OCI-LY7 (cell line): ENCODE results near the gene IRX4. TPM values are rescaled to one million over a fixed set of nuclear protein-coding genes. Genes with fewer than 3 reads are reported as not detected.

Experiments
- BruUV-seq: library from RNA; stranded (reverse); fragments of 400-500 nt; replicated peaks from 2 replicates; lab custom pipeline; 2021; lab: Mats Ljungman, UMichigan
- CTCF ChIA-PET: fragments of 300-600 bp; sonication (Branson Sonifier 250); formaldehyde crosslinking; loops from one replicate; lab custom pipeline; 2022; ENCODE audit warnings: antibody characterized with exemption; ENCODE audit not compliant: unreplicated experiment; lab: Charles Lee
- POLR2A ChIA-PET: fragments of 300-600 bp; sonication (Branson Sonifier 250); formaldehyde crosslinking; loops from one replicate; lab custom pipeline; 2022; ENCODE audit warnings: antibody characterized with exemption; lab: Charles Lee
- DNase-seq: peaks from one replicate; pipeline ENCODE4 v3.0.0-alpha.2; 2015; ENCODE audit warnings: low spot score
- H2AFZ ChIP-seq: fragments of 200-600 bp; sonication (generic), shearing (Covaris generic); 2 replicates; pipeline ENCODE4 v1.6.1; 2014; ENCODE audit warnings: mild to moderate bottlenecking, antibody characterized with exemption, low read length, moderate library complexity
- H3K27ac ChIP-seq: fragments of 200-600 bp; sonication (generic); 2 replicates; pipeline ENCODE4 v1.5.1; 2014; ENCODE audit warnings: mixed run types, low read depth, mild to moderate bottlenecking, moderate library complexity, low read length, inconsistent platforms; ENCODE audit not compliant: poor library complexity, severe bottlenecking
- H3K36me3 ChIP-seq: fragments of 200-600 bp; sonication (generic); 2 replicates; pipeline ENCODE4 v1.6.1; 2014; ENCODE audit warnings: mild to moderate bottlenecking, antibody characterized with exemption, low read length, moderate library complexity, mixed read lengths; ENCODE audit not compliant: insufficient read depth
- H3K4me1 ChIP-seq: fragments of 200-600 bp; sonication (generic); 2 replicates; pipeline ENCODE4 v1.5.1; 2014; ENCODE audit warnings: mild to moderate bottlenecking, low read length; ENCODE audit not compliant: insufficient read depth, poor library complexity, severe bottlenecking
- H3K4me2 ChIP-seq: fragments of 200-600 bp; sonication (generic); 2 replicates; pipeline ENCODE4 v1.6.1; 2014; ENCODE audit warnings: mild to moderate bottlenecking, low read length
- H3K4me3 ChIP-seq: fragments of 200-600 bp; sonication (generic); 2 replicates; pipeline ENCODE4 v1.5.1; 2014; ENCODE audit warnings: mild to moderate bottlenecking, low read depth, low read length; ENCODE audit not compliant: poor library complexity, severe bottlenecking
- H3K79me2 ChIP-seq: fragments of 200-600 bp; sonication (generic); 2 replicates; pipeline ENCODE4 v1.6.1; 2016; ENCODE audit warnings: low read depth, mild to moderate bottlenecking, low read length, moderate library complexity, mixed read lengths; ENCODE audit not compliant: insufficient read depth
- H3K9me2 ChIP-seq: fragments of 200-600 bp; sonication (generic); 2 replicates; pipeline ENCODE4 v1.6.1; 2016; ENCODE audit warnings: mild to moderate bottlenecking, low read length, mixed read lengths; ENCODE audit not compliant: insufficient read depth
- H3K9me3 ChIP-seq: fragments of 200-600 bp; sonication (generic); 2 replicates; pipeline ENCODE4 v1.6.1; 2014; ENCODE audit warnings: mild to moderate bottlenecking, mixed run types, low read length, mixed read lengths
- H4K20me1 ChIP-seq: fragments of 200-600 bp; sonication (generic); 2 replicates; pipeline ENCODE4 v1.6.1; 2014; ENCODE audit warnings: mild to moderate bottlenecking, antibody characterized with exemption, low read length, moderate library complexity, mixed read lengths; ENCODE audit not compliant: insufficient read depth
- EZH2phosphoT487 ChIP-seq: fragments of 200-600 bp; sonication (generic); IDR thresholded peaks from 2 replicates; pipeline ENCODE4 v1.6.1; 2018; ENCODE audit warnings: low read depth, borderline replicate concordance, mild to moderate bottlenecking, mixed run types, antibody characterized with exemption, low read length, moderate library complexity, mixed read lengths
- intact Hi-C: fragments of 100-400 bp; cut with micrococcal nuclease; formaldehyde crosslinking; loops from one replicate; pipeline ENCODE4 v1.10.0; 2022; ENCODE audit not compliant: unreplicated experiment
- total RNA-seq, 2 experiments: library from RNA; depleted of rRNA in 1 of 2; stranded (reverse); fragments of >200 nt in 1 of 2; shearing (Covaris generic) in 1 of 2; gene quantifications; 2 replicates each; pipeline ENCODE4 v1.2.3, GENCODE V29; 2014 to 2022
- TF ChIP-seq, protein P1 (sequence below): fragments of 200-600 bp; sonication (generic); conservative IDR thresholded peaks from 2 replicates; pipeline ENCODE4 v1.5.1; 2014; ENCODE audit warnings: mild to moderate bottlenecking, antibody characterized with exemption, low read length, moderate library complexity, mixed read lengths

Gene IRX4
- total RNA-seq, 2 experiments from 2014 or later: not detected

DNA sequence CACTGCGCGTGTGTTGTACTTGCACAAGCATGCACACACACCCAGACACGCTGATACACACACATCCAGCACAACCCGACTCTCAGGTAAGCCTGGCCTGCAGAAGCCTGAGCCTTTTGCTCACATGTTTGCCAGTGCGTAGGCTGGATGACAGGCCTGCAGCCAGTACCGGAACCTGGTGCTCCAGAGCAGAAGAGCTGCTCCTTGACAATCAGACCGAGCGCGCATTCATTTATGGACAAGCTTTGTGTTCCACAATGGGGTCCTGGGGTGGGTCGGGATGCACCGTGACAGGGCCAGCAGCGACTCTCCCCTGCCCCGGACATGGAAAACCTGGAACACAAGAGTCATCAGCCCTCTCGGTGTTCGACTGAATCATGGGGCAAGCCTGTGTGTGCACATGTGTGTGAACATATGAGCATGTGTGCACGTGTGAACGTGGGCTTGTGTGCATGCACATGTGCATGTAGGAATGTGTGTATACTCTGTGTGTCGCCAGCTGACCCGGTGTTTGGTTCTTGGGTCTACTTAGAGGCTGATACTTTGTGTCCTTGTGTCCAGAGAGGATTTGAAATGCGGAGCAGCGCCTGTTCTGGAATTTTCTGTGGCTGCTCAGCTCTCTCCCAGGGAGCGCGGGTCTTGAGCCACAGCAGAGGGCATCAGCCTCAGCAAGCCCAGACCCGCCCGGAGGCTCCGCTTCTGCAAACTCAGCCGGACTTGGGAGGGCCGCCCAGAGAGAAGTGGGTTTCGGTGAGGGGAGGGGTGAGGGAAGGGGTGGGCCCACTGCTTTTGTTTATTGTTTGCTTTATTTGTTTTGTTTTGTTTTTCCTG lies 32.2 kb downstream of the IRX4 start:
- H3K9me2 ChIP-seq: no peaks in the 10 kb centered on the region
- H3K4me3 ChIP-seq: no peak overlapping the region
- ChIA-PET POLR2A (no interaction called here), CTCF (no interaction called here)
- BruUV-seq: no TSS peak
- H3K79me2 ChIP-seq: no peaks in the 10 kb centered on the region
- no peaks in the 10 kb centered on the region for H3K36me3 ChIP-seq
- TF ChIP-seq EZH2phosphoT487: no peak
- TF ChIP-seq, protein P1, sequence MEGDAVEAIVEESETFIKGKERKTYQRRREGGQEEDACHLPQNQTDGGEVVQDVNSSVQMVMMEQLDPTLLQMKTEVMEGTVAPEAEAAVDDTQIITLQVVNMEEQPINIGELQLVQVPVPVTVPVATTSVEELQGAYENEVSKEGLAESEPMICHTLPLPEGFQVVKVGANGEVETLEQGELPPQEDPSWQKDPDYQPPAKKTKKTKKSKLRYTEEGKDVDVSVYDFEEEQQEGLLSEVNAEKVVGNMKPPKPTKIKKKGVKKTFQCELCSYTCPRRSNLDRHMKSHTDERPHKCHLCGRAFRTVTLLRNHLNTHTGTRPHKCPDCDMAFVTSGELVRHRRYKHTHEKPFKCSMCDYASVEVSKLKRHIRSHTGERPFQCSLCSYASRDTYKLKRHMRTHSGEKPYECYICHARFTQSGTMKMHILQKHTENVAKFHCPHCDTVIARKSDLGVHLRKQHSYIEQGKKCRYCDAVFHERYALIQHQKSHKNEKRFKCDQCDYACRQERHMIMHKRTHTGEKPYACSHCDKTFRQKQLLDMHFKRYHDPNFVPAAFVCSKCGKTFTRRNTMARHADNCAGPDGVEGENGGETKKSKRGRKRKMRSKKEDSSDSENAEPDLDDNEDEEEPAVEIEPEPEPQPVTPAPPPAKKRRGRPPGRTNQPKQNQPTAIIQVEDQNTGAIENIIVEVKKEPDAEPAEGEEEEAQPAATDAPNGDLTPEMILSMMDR: no peak
- intact Hi-C loops: loop anchor here (1.0 kb wide), 1 partner anchor 20 kb away; no protein-coding TSS in a partner anchor
- H3K4me2 ChIP-seq: no peak overlapping the region
- no peak overlapping the region for H2AFZ ChIP-seq
- no peaks in the 10 kb centered on the region for H3K9me3 ChIP-seq
- H4K20me1 ChIP-seq: no peaks in the 10 kb centered on the region
- H3K27ac ChIP-seq: no peak overlapping the region
- no peaks in the 10 kb centered on the region for H3K4me1 ChIP-seq
- DNase-seq: no peak

DNA sequence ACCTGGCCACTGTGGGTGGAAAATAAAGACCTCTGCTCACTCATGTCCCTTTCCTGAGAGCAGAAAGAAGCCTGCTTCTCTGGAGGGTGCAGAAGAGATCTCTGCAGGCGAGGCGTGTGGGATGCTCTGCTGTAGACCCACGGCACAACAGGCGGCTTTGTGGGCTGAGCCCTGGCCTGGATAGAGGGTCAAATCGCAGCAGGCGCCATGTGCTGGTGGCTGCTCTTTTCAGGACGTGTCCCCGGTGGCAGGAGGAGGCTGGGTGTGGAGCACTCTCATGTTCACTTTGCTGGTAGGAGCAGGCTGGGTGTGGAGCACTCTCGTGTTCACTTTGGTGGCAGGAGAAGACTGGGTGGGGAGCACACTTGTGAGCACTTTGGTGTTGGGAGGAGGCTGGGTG lies 35.1 kb downstream of the IRX4 start:
- POLR2A ChIA-PET: no interaction called here
- BruUV-seq: no TSS peak
- no peak overlapping the region for H3K4me2 ChIP-seq
- no peak overlapping the region for H3K4me3 ChIP-seq
- no peak for TF ChIP-seq EZH2phosphoT487
- TF ChIP-seq, protein P1: no peak
- H3K36me3 ChIP-seq: no peaks in the 10 kb centered on the region
- CTCF ChIA-PET: no interaction called here
- H2AFZ ChIP-seq: no peak overlapping the region
- no peaks in the 10 kb centered on the region for H3K79me2 ChIP-seq
- no peak overlapping the region for H3K27ac ChIP-seq
- no peaks in the 10 kb centered on the region for H3K9me3 ChIP-seq
- DNase-seq: no peak
- intact Hi-C loops: no loop called here
- H3K9me2 ChIP-seq: no peaks in the 10 kb centered on the region
- no peaks in the 10 kb centered on the region for H4K20me1 ChIP-seq
- no peaks in the 10 kb centered on the region for H3K4me1 ChIP-seq

DNA sequence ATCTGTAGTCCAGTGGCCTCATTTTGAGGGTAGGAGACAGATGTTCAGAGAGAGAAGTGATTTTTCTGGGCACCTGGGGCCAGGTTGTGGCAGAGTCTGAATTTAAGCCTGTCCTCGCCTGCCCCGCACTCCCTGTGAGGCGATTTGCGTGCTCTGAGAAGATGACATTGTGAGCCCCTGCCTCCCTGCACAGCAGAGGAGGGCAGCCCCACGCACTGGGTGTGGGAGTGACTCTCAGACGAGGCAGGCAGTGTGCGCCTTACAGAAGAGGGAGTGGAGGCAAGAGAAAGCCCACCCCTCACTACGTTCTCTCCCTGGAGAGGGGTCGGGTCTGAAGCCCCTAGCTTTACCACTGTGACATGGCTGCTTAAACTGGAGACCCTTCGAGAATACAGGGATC lies 35.7 kb downstream of the IRX4 start:
- POLR2A ChIA-PET: no interaction called here
- Histone ChIP-seq H3K79me2 (no peaks in the 10 kb centered on the region), H3K4me3 (no peak overlapping the region), H3K36me3 (no peaks in the 10 kb centered on the region), H3K27ac (no peak overlapping the region), H3K9me2 (no peaks in the 10 kb centered on the region), H4K20me1 (no peaks in the 10 kb centered on the region), H3K4me2 (no peak overlapping the region), H3K9me3 (no peaks in the 10 kb centered on the region), H3K4me1 (no peaks in the 10 kb centered on the region), H2AFZ (no peak overlapping the region)
- CTCF ChIA-PET: no interaction called here
- no peak for DNase-seq
- intact Hi-C loops: no loop called here
- BruUV-seq: no TSS peak
- TF ChIP-seq EZH2phosphoT487: no peak
- TF ChIP-seq, protein P1: no peak
